ENCODE measurements around the gene PEX16.

GRCh38 chr11:45921561-45922424, 4.1 kb upstream of the PEX16 start:
- TF ChIP-seq CTCF (IDR thresholded peaks at IDR 0.05) (no peak), POLR2A (IDR thresholded peaks at IDR 0.05) (no peak)

All from heart left ventricle (tissue), 13 donors.